Effector memory CD4-positive, alpha-beta T cell (primary cell): ENCODE data around the gene ADAMTS9.

Experiments
- DNase-seq, 3 donors: peaks; one replicate each; pipeline ENCODE4 v3.0.0-alpha.2; 2020
- H3K27ac ChIP-seq: 2 replicates; pipeline ENCODE4 v1.7.0; 2013; ENCODE audit warnings: mild to moderate bottlenecking, low read length, moderate library complexity; ENCODE audit not compliant: insufficient read depth, poor library complexity, severe bottlenecking
- H3K27me3 ChIP-seq: replicated peaks from 2 replicates; pipeline ENCODE4 v1.7.0; 2013; ENCODE audit warnings: mild to moderate bottlenecking, low read length; ENCODE audit not compliant: insufficient read depth, control insufficient read depth, poor library complexity, severe bottlenecking
- H3K36me3 ChIP-seq: 2 replicates; pipeline ENCODE4 v1.7.0; 2013; ENCODE audit warnings: mild to moderate bottlenecking, low read length, moderate library complexity; ENCODE audit not compliant: control insufficient read depth, insufficient read depth
- H3K4me1 ChIP-seq: 2 replicates; pipeline ENCODE4 v1.7.0; 2013; ENCODE audit warnings: low read length, mild to moderate bottlenecking; ENCODE audit not compliant: control insufficient read depth, insufficient read depth, poor library complexity, severe bottlenecking
- H3K4me3 ChIP-seq: 2 replicates; pipeline ENCODE4 v1.7.0; 2013; ENCODE audit warnings: low read length, low read depth, mild to moderate bottlenecking; ENCODE audit not compliant: insufficient read depth, poor library complexity, severe bottlenecking
- H3K9me3 ChIP-seq: 2 replicates; pipeline ENCODE4 v1.7.0; 2013; ENCODE audit warnings: mild to moderate bottlenecking, low read length, moderate library complexity; ENCODE audit not compliant: control insufficient read depth
- total RNA-seq, 3 donors: gene quantifications; one replicate each; lab custom pipeline; 2026; lab: John Stamatoyannopoulos, UW

Gene ADAMTS9
- 0 reads per million in 3 donors for total RNA-seq

- H3K27ac ChIP-seq = no peak within 1 kb of the TSS
- no peak for DNase-seq
- H3K27me3 ChIP-seq = no peaks in the 10 kb centered on the region
- no peak within 1 kb of the TSS for H3K4me3 ChIP-seq
- H3K4me1 ChIP-seq = no peaks in the 10 kb centered on the region
- no peaks in the 10 kb centered on the region for H3K9me3 ChIP-seq
- H3K36me3 ChIP-seq = no peaks in the 10 kb centered on the region
These were observed at the start of gene ADAMTS9 for GRCh38 chr3:64687781-64688604. Gene ADAMTS9 (minus strand): TSS chr3:64688000. CDS start chr3:64687657, 343 bp downstream.

GRCh38 chr3:64732576-64732975 lies 44.8 kb upstream of the ADAMTS9 start:
- no peak overlapping the region for H3K27ac ChIP-seq
- DNase-seq = no peak

GRCh38 chr3:64730681-64731080 lies 42.9 kb upstream of the ADAMTS9 start:
- no peak overlapping the region for H3K27ac ChIP-seq
- H3K36me3 ChIP-seq = no peaks in the 10 kb centered on the region
- no peaks in the 10 kb centered on the region for H3K4me1 ChIP-seq
- no peak overlapping the region for H3K4me3 ChIP-seq
- no peaks in the 10 kb centered on the region for H3K9me3 ChIP-seq
- DNase-seq = no peak
- H3K27me3 ChIP-seq = no peaks in the 10 kb centered on the region

More at GRCh38 chr3:64732576-64732975, 44.8 kb upstream of the ADAMTS9 start:
- Histone ChIP-seq H3K4me3 (no peak overlapping the region), H3K9me3 (no peaks in the 10 kb centered on the region), H3K27me3 (no peaks in the 10 kb centered on the region), H3K4me1 (no peaks in the 10 kb centered on the region), H3K36me3 (no peaks in the 10 kb centered on the region)

GRCh38 chr3:64728994-64729393 lies 41.2 kb upstream of the ADAMTS9 start:
- Histone ChIP-seq H3K27ac (no peak overlapping the region), H3K27me3 (no peaks in the 10 kb centered on the region), H3K4me3 (no peak overlapping the region), H3K4me1 (no peaks in the 10 kb centered on the region), H3K36me3 (no peaks in the 10 kb centered on the region), H3K9me3 (no peaks in the 10 kb centered on the region)
- no peak for DNase-seq

GRCh38 chr3:64728428-64728827 lies 40.6 kb upstream of the ADAMTS9 start:
- no peaks in the 10 kb centered on the region for H3K9me3 ChIP-seq
- no peak overlapping the region for H3K27ac ChIP-seq
- no peak for DNase-seq
- H3K27me3 ChIP-seq = no peaks in the 10 kb centered on the region
- no peaks in the 10 kb centered on the region for H3K36me3 ChIP-seq
- no peaks in the 10 kb centered on the region for H3K4me1 ChIP-seq
- H3K4me3 ChIP-seq = no peak overlapping the region

- DNase-seq = no peak
- no peaks in the 10 kb centered on the region for H3K27me3 ChIP-seq
- no peaks in the 10 kb centered on the region for H3K9me3 ChIP-seq
- H3K4me3 ChIP-seq = no peak overlapping the region
- H3K36me3 ChIP-seq = no peaks in the 10 kb centered on the region
- H3K4me1 ChIP-seq = no peaks in the 10 kb centered on the region
- no peak overlapping the region for H3K27ac ChIP-seq
These were observed 38.8 kb upstream of the ADAMTS9 start for GRCh38 chr3:64726414-64727090.

- Histone ChIP-seq H3K4me3 (no peak overlapping the region), H3K27me3 (no peaks in the 10 kb centered on the region), H3K36me3 (no peaks in the 10 kb centered on the region), H3K4me1 (no peaks in the 10 kb centered on the region), H3K9me3 (no peaks in the 10 kb centered on the region), H3K27ac (no peak overlapping the region)
- DNase-seq = no peak
These were observed 31.2 kb upstream of the ADAMTS9 start for GRCh38 chr3:64718976-64719375.

GRCh38 chr3:64717872-64718613 lies 30.2 kb upstream of the ADAMTS9 start:
- H3K27ac ChIP-seq = no peak overlapping the region
- no peak for DNase-seq
- no peaks in the 10 kb centered on the region for H3K4me1 ChIP-seq
- no peak overlapping the region for H3K4me3 ChIP-seq
- no peaks in the 10 kb centered on the region for H3K36me3 ChIP-seq
- H3K27me3 ChIP-seq = no peaks in the 10 kb centered on the region
- H3K9me3 ChIP-seq = no peaks in the 10 kb centered on the region

- no peak for DNase-seq
- H3K27me3 ChIP-seq = no peaks in the 10 kb centered on the region
- H3K36me3 ChIP-seq = no peaks in the 10 kb centered on the region
- H3K27ac ChIP-seq = no peak overlapping the region
- no peak overlapping the region for H3K4me3 ChIP-seq
- H3K4me1 ChIP-seq = no peaks in the 10 kb centered on the region
- H3K9me3 ChIP-seq = no peaks in the 10 kb centered on the region
These were observed 29.6 kb upstream of the ADAMTS9 start for GRCh38 chr3:64717411-64717810.
